Spleen (tissue), 11 donors: Measurements from ENCODE around the gene IMPA2. TPM values are rescaled to one million over a fixed set of nuclear protein-coding genes. Genes with fewer than 3 reads are reported as not detected.

ENCODE experiments used
- DNase-seq: peaks from one replicate; pipeline ENCODE4 v3.0.0-alpha.2; 2020
- H3K27ac ChIP-seq, 8 donors: fragments of 200-600 bp; sonication (generic) in 7 of 8; 1 replicate in 4 of 8; 2 replicates in 4 of 8; pipeline versions ENCODE4 v1.5.0 to v1.8.0; 2016 to 2021; ENCODE audit warnings: inconsistent platforms in 4 of 8, mild to moderate bottlenecking in 4 of 8, moderate library complexity in 1 of 8
- H3K27me3 ChIP-seq, 7 donors: fragments of 200-600 bp; sonication (generic) in 6 of 7; replicated peaks in 1 of 7; 1 replicate in 4 of 7; 2 replicates in 3 of 7; pipeline versions ENCODE4 v1.5.0 to v1.8.0; 2016 to 2021; ENCODE audit warnings: inconsistent platforms in 3 of 7, mild to moderate bottlenecking in 1 of 7
- H3K36me3 ChIP-seq, 6 donors: fragments of 200-600 bp; sonication (generic) in 5 of 6; 1 replicate in 4 of 6; 2 replicates in 2 of 6; pipeline versions ENCODE4 v1.5.0 to v1.8.0; 2016 to 2021; ENCODE audit warnings: inconsistent platforms in 2 of 6
- H3K4me1 ChIP-seq, 6 donors: fragments of 200-600 bp; sonication (generic) in 5 of 6; 1 replicate in 3 of 6; 2 replicates in 3 of 6; pipeline versions ENCODE4 v1.5.0 to v1.8.0; 2016 to 2021; ENCODE audit warnings: inconsistent platforms in 3 of 6
- H3K4me3 ChIP-seq, 8 donors: fragments of 200-600 bp; sonication (generic) in 7 of 8; 1 replicate in 4 of 8; 2 replicates in 4 of 8; pipeline versions ENCODE4 v1.5.0 to v1.8.0; 2016 to 2021; ENCODE audit warnings: inconsistent platforms in 4 of 8, mild to moderate bottlenecking in 4 of 8, moderate library complexity in 2 of 8
- H3K9me3 ChIP-seq, 8 donors: fragments of 200-600 bp; sonication (generic) in 7 of 8; 1 replicate in 4 of 8; 2 replicates in 4 of 8; pipeline versions ENCODE4 v1.5.0 to v1.8.0; 2016 to 2021; ENCODE audit warnings: inconsistent platforms in 4 of 8
- CTCF ChIP-seq, 11 experiments: fragments of 200-600 bp in 7 of 11; fragments of 450-650 bp in 4 of 11; sonication (generic) in 4 of 11; IDR thresholded peaks in 8 of 11; conservative IDR thresholded peaks in 3 of 11; 1 replicate in 7 of 11; 2 replicates in 4 of 11; pipeline versions ENCODE4 v1.4.0 to v1.8.0; 2016 to 2021; ENCODE audit warnings: antibody characterized with exemption in 11 of 11, inconsistent platforms in 4 of 11, mild to moderate bottlenecking in 1 of 11
- POLR2A ChIP-seq, 3 donors: fragments of 450-650 bp; IDR thresholded peaks; one replicate each; pipeline ENCODE4 v1.5.1; 2017; ENCODE audit warnings: antibody characterized with exemption in 3 of 3, mild to moderate bottlenecking in 1 of 3
- POLR2AphosphoS5 ChIP-seq, 3 donors: sonication (generic); formaldehyde crosslinking; IDR thresholded peaks; one replicate each; pipeline ENCODE4 v1.5.1; 2017; ENCODE audit warnings: antibody characterized with exemption in 3 of 3
- WGBS, 5 donors: extraction: QIAGEN DNeasy Blood & Tissue Kit in 3 of 5; methylation state at CpG; one replicate each; pipeline versions ENCODE4 v1.1.5 to v1.1.7; 2013 to 2018; 5-methylcytosine and 5-hydroxymethylcytosine counted together
- intact Hi-C: fragments of 100-400 bp; cut with DNase I; formaldehyde crosslinking; loops from one replicate; pipeline ENCODE4 v1.15.0; 2023; ENCODE audit warnings: low total_unique reads
- polyA plus RNA-seq, 3 donors: library from polyadenylated mRNA; stranded (reverse); fragments of 200-250 nt; gene quantifications; one replicate each; pipeline ENCODE4 v1.2.1, GENCODE V29; 2013
- total RNA-seq, 7 donors: library from RNA; depleted of rRNA in 3 of 7; stranded (reverse); fragments of >200 nt in 3 of 7; fragmentation: NEBNext Ultra II Directional in 4 of 7; extraction: Animal tissue kit (Norgen Biotek cat#: 25700) in 4 of 7; gene quantifications; one replicate each; pipeline versions ENCODE4 v1.1.0 to v1.2.1, GENCODE V29; 2016 to 2021
- donor health status: healthy with polysubstance abuse.
- donor health status: DM: no; HTN: no; CAD: no; lungs with moderate emphysema.
- donor health status: DM: no; HTN: no; CAD: no.
- donor health status: Bipolar disorder and iron deficiency.
- donor health status: healthy.
- donor health status: DM: no; HTN: no; CAD: no.
- donor health status: DM: yes; HTN: yes; CAD: no.

Gene IMPA2
- total and polyA plus RNA-seq, 10 donors: 11.1 to 60.7 (median 32.9) TPM

- WGBS, 5 donors: 87 to 100% (median 97%) methylated on average over 1 to 6 of the region's 6 CpGs
- no peaks in the 10 kb centered on the region for H3K27me3 ChIP-seq
- peaks cover 0 to 99% (median 15%) of the 10 kb centered on the region in 6 donors for H3K36me3 ChIP-seq
- no peak for TF ChIP-seq POLR2A (IDR thresholded peaks at IDR 0.05)
- no peak for TF ChIP-seq CTCF (IDR thresholded peaks at IDR 0.05 in 8 of 11, conservative IDR thresholded peaks at IDR 0.05 in 3 of 11)
- no peak for TF ChIP-seq POLR2AphosphoS5 (IDR thresholded peaks at IDR 0.05)
- H3K9me3 ChIP-seq: no peaks in the 10 kb centered on the region
- H3K27ac ChIP-seq: no peak overlapping the region
- DNase-seq: no peak
- H3K4me3 ChIP-seq: no peak overlapping the region
- intact Hi-C loops: no loop called here
- no peaks in the 10 kb centered on the region for H3K4me1 ChIP-seq
These were observed 25.2 kb downstream of the IMPA2 start for GRCh38 chr18:12006488-12006840.

GRCh38 chr18:12007063-12007462 lies 25.8 kb downstream of the IMPA2 start:
- DNase-seq: no peak
- Histone ChIP-seq H3K27me3 (no peaks in the 10 kb centered on the region), H3K4me3 (no peak overlapping the region), H3K36me3 (peaks cover 0 to 99% (median 18%) of the 10 kb centered on the region in 6 donors), H3K27ac (no peak overlapping the region), H3K9me3 (no peaks in the 10 kb centered on the region), H3K4me1 (no peaks in the 10 kb centered on the region)
- TF ChIP-seq CTCF (IDR thresholded peaks at IDR 0.05 in 8 of 11, conservative IDR thresholded peaks at IDR 0.05 in 3 of 11): no peak
- no peak for TF ChIP-seq POLR2AphosphoS5 (IDR thresholded peaks at IDR 0.05)
- no peak for TF ChIP-seq POLR2A (IDR thresholded peaks at IDR 0.05)
- WGBS, 5 donors: 91 to 97% (median 92%) methylated on average over 10 to 12 of the region's 12 CpGs
- intact Hi-C loops: no loop called here

- intact Hi-C loops: no loop called here
- no peaks in the 10 kb centered on the region for H3K9me3 ChIP-seq
- H3K36me3 ChIP-seq: peaks cover 0 to 99% (median 19%) of the 10 kb centered on the region in 6 donors
- no peak for TF ChIP-seq POLR2AphosphoS5 (IDR thresholded peaks at IDR 0.05)
- no peak for TF ChIP-seq POLR2A (IDR thresholded peaks at IDR 0.05)
- no peak for TF ChIP-seq CTCF (IDR thresholded peaks at IDR 0.05 in 8 of 11, conservative IDR thresholded peaks at IDR 0.05 in 3 of 11)
- H3K27ac ChIP-seq: no peak overlapping the region
- no peak overlapping the region for H3K4me3 ChIP-seq
- no peak for DNase-seq
- 93 to 94% (median 93%) methylated on average over 13 of the region's 13 CpGs for WGBS, 5 donors
- H3K27me3 ChIP-seq: no peaks in the 10 kb centered on the region
- H3K4me1 ChIP-seq: peaks cover 0 to 4% (median 0%) of the 10 kb centered on the region in 6 donors
These were observed 27.0 kb downstream of the IMPA2 start for GRCh38 chr18:12008181-12008767.

- 76 to 85% (median 79%) methylated on average over 6 of the region's 6 CpGs for whole genome bisulfite sequencing, 5 donors
- intact Hi-C loops: no loop called here
- no peak overlapping the region for H3K4me3 ChIP-seq
- H3K4me1 ChIP-seq: peaks cover 0 to 4% (median 0%) of the 10 kb centered on the region in 6 donors
- DNase-seq: no peak
- H3K36me3 ChIP-seq: peaks cover 0 to 99% (median 19%) of the 10 kb centered on the region in 6 donors
- no peaks in the 10 kb centered on the region for H3K27me3 ChIP-seq
- no peak for TF ChIP-seq POLR2AphosphoS5 (IDR thresholded peaks at IDR 0.05)
- TF ChIP-seq POLR2A (IDR thresholded peaks at IDR 0.05): no peak
- no peaks in the 10 kb centered on the region for H3K9me3 ChIP-seq
- H3K27ac ChIP-seq: no peak overlapping the region
These were observed 27.7 kb downstream of the IMPA2 start for GRCh38 chr18:12008842-12009580.
